ENCODE measurements around the gene DUSP2. TPM values are rescaled to one million over a fixed set of nuclear protein-coding genes. Genes with fewer than 3 reads are reported as not detected.
A peak's percentile ranks its signal among the peaks of the same experiment; 100 is the strongest.
"Not testable (repeated sequence)": the region's sequence is repeated elsewhere in the genome, so short reads cannot be mapped to it uniquely, and the experiment has no call there.

DUSP2 gene
- total RNA-seq, 1 donor from 2014 or later: 0.34 TPM

GRCh38 chr2:96146881-96147592 lies 1.8 kb upstream of the DUSP2 start:
- DNase-seq: no peak

GRCh38 chr2:96146153-96146880 lies 1.1 kb upstream of the DUSP2 start:
- no peak for DNase-seq

- no peak for DNase-seq
Observed at GRCh38 chr2:96145848-96146152, 560 bp upstream of the DUSP2 start.

GRCh38 chr2:96144481-96145035 lies 682 bp downstream of the DUSP2 start:
- no peak for DNase-seq

GRCh38 chr2:96143848-96144480 lies 1.3 kb downstream of the DUSP2 start:
- DNase-seq: no peak

- DNase-seq: no peak
Observed at GRCh38 chr2:96143231-96143847, 1.9 kb downstream of the DUSP2 start.

GRCh38 chr2:96142217-96143113 lies 2.8 kb downstream of the DUSP2 start:
- DNase-seq: no peak

GRCh38 chr2:96141624-96141967 lies 3.6 kb downstream of the DUSP2 start:
- DNase-seq: not testable (repeated sequence)

- DNase-seq: no peak
Observed at GRCh38 chr2:96140941-96141623, 4.2 kb downstream of the DUSP2 start.

GRCh38 chr2:96139181-96139758 lies 6.0 kb downstream of the DUSP2 start:
- no peak for DNase-seq

GRCh38 chr2:96138179-96139145 lies 6.8 kb downstream of the DUSP2 start, which contains the start of gene ASTL:
Gene ASTL (minus strand): TSS chr2:96138502. CDS start chr2:96138436, 66 bp downstream.
- DNase-seq: peak; percentile 58

- no peak for DNase-seq
Observed at GRCh38 chr2:96137321-96138178, 7.7 kb downstream of the DUSP2 start.

- no peak for DNase-seq
Observed at GRCh38 chr2:96136129-96136720, 9.0 kb downstream of the DUSP2 start.

- DNase-seq: no peak
Observed at GRCh38 chr2:96135621-96136020, 9.6 kb downstream of the DUSP2 start.

GRCh38 chr2:96135171-96135570 lies 10.1 kb downstream of the DUSP2 start:
- no peak for DNase-seq

GRCh38 chr2:96134421-96134820 lies 10.8 kb downstream of the DUSP2 start:
- no peak for DNase-seq

- no peak for DNase-seq
Observed at GRCh38 chr2:96131813-96132745, 13.2 kb downstream of the DUSP2 start.
